ENCODE results near the gene PAGE2B.

Gene PAGE2B

GRCh38 chrX:55098691-55099090 is 23.9 kb downstream of the PAGE2B start:
- Histone ChIP-seq H3K9ac (ENCODE audit: low read length) (no peak overlapping the region), H3K4me3 (ENCODE audit: low read depth, low read length) (no peak overlapping the region), H2AK5ac (ENCODE audit: low read length) (no peak overlapping the region), H2BK5ac (ENCODE audit: low read depth, low read length, poor library complexity) (no peak overlapping the region), H4K8ac (ENCODE audit: low read depth, low read length) (no peak overlapping the region), H3K23ac (ENCODE audit: low read length) (no peak overlapping the region), H2AFZ (ENCODE audit: insufficient read depth, low read length, poor library complexity) (no peak overlapping the region), H2BK12ac (ENCODE audit: low read length) (no peak overlapping the region), H3K27me3 (ENCODE audit: insufficient read depth, low read length) (no peaks in the 10 kb centered on the region), H3K79me1 (ENCODE audit: low read length) (no peaks in the 10 kb centered on the region), H2BK120ac (ENCODE audit: insufficient read depth, low read length, poor library complexity) (no peak overlapping the region), H3K4me1 (ENCODE audit: control insufficient read depth in 1 of 2, insufficient read depth in 2 of 2, low read length in 2 of 2) (peaks cover 0 to 3% of the 10 kb centered on the region in 2 experiments), H3K27ac (ENCODE audit: low read depth, low read length) (no peak overlapping the region), H4K12ac (ENCODE audit: low read depth, low read length) (no peak overlapping the region), H3K36me3 (ENCODE audit: control insufficient read depth in 1 of 2, insufficient read depth in 2 of 2, low read length in 2 of 2) (no peaks in the 10 kb centered on the region), H3K4ac (ENCODE audit: low read depth, low read length) (no peak overlapping the region), H3K79me2 (ENCODE audit: control insufficient read depth, insufficient read depth, low read length, poor library complexity) (no peaks in the 10 kb centered on the region), H3K18ac (ENCODE audit: low read length) (no peak overlapping the region), H3K14ac (ENCODE audit: low read length) (no peak overlapping the region), H3K9me3 (ENCODE audit: insufficient read depth, low read depth, low read length) (no peaks in the 10 kb centered on the region), H3K4me2 (ENCODE audit: low read length) (no peak overlapping the region), H4K91ac (ENCODE audit: low read depth, low read length) (no peak overlapping the region)
- DNase-seq, result no peak
- no CpG with 5 or more reads among the region's 2 CpGs for WGBS (ENCODE audit: extremely low coverage, insufficient coverage, insufficient read length)

GRCh38 chrX:55099162-55099561 is 24.3 kb downstream of the PAGE2B start:
- Histone ChIP-seq H3K9ac (ENCODE audit: low read length) (no peak overlapping the region), H3K4me2 (ENCODE audit: low read length) (no peak overlapping the region), H4K91ac (ENCODE audit: low read depth, low read length) (no peak overlapping the region), H3K4ac (ENCODE audit: low read depth, low read length) (no peak overlapping the region), H2BK5ac (ENCODE audit: low read depth, low read length, poor library complexity) (no peak overlapping the region), H3K27me3 (ENCODE audit: insufficient read depth, low read length) (no peaks in the 10 kb centered on the region), H2AK5ac (ENCODE audit: low read length) (no peak overlapping the region), H3K79me1 (ENCODE audit: low read length) (no peaks in the 10 kb centered on the region), H3K23ac (ENCODE audit: low read length) (no peak overlapping the region), H3K27ac (ENCODE audit: low read depth, low read length) (no peak overlapping the region), H2AFZ (ENCODE audit: insufficient read depth, low read length, poor library complexity) (no peak overlapping the region), H4K8ac (ENCODE audit: low read depth, low read length) (no peak overlapping the region), H3K14ac (ENCODE audit: low read length) (no peak overlapping the region), H3K18ac (ENCODE audit: low read length) (no peak overlapping the region), H3K4me1 (ENCODE audit: control insufficient read depth in 1 of 2, insufficient read depth in 2 of 2, low read length in 2 of 2) (peaks cover 0 to 3% of the 10 kb centered on the region in 2 experiments), H4K12ac (ENCODE audit: low read depth, low read length) (no peak overlapping the region), H3K4me3 (ENCODE audit: low read depth, low read length) (no peak overlapping the region), H3K9me3 (ENCODE audit: insufficient read depth, low read depth, low read length) (no peaks in the 10 kb centered on the region), H3K36me3 (ENCODE audit: control insufficient read depth in 1 of 2, insufficient read depth in 2 of 2, low read length in 2 of 2) (no peaks in the 10 kb centered on the region), H2BK120ac (ENCODE audit: insufficient read depth, low read length, poor library complexity) (no peak overlapping the region), H3K79me2 (ENCODE audit: control insufficient read depth, insufficient read depth, low read length, poor library complexity) (no peaks in the 10 kb centered on the region), H2BK12ac (ENCODE audit: low read length) (no peak overlapping the region)
- no peak for DNase-seq
- WGBS (ENCODE audit: extremely low coverage, insufficient coverage, insufficient read length), result no CpG with 5 or more reads among the region's 1 CpG

- H4K12ac ChIP-seq (ENCODE audit: low read depth, low read length), result no peak overlapping the region
- no peak overlapping the region for H3K9ac ChIP-seq (ENCODE audit: low read length)
- H3K18ac ChIP-seq (ENCODE audit: low read length), result no peak overlapping the region
- no peaks in the 10 kb centered on the region for H3K27me3 ChIP-seq (ENCODE audit: insufficient read depth, low read length)
- no peak overlapping the region for H2BK120ac ChIP-seq (ENCODE audit: insufficient read depth, low read length, poor library complexity)
- no peak overlapping the region for H2BK12ac ChIP-seq (ENCODE audit: low read length)
- no peak for DNase-seq
- H3K23ac ChIP-seq (ENCODE audit: low read length), result no peak overlapping the region
- no peak overlapping the region for H3K4ac ChIP-seq (ENCODE audit: low read depth, low read length)
- H3K14ac ChIP-seq (ENCODE audit: low read length), result no peak overlapping the region
- no peak overlapping the region for H2AK5ac ChIP-seq (ENCODE audit: low read length)
- H3K4me2 ChIP-seq (ENCODE audit: low read length), result no peak overlapping the region
- H3K4me3 ChIP-seq (ENCODE audit: low read depth, low read length), result no peak overlapping the region
- H3K4me1 ChIP-seq (ENCODE audit: control insufficient read depth in 1 of 2, insufficient read depth in 2 of 2, low read length in 2 of 2), result peaks cover 0 to 3% of the 10 kb centered on the region in 2 experiments
- no peaks in the 10 kb centered on the region for H3K36me3 ChIP-seq (ENCODE audit: control insufficient read depth in 1 of 2, insufficient read depth in 2 of 2, low read length in 2 of 2)
- H3K9me3 ChIP-seq (ENCODE audit: insufficient read depth, low read depth, low read length), result no peaks in the 10 kb centered on the region
- no peak overlapping the region for H3K27ac ChIP-seq (ENCODE audit: low read depth, low read length)
- no peak overlapping the region for H4K91ac ChIP-seq (ENCODE audit: low read depth, low read length)
- H3K79me2 ChIP-seq (ENCODE audit: control insufficient read depth, insufficient read depth, low read length, poor library complexity), result no peaks in the 10 kb centered on the region
- no peak overlapping the region for H2AFZ ChIP-seq (ENCODE audit: insufficient read depth, low read length, poor library complexity)
- H3K79me1 ChIP-seq (ENCODE audit: low read length), result no peaks in the 10 kb centered on the region
- no CpG with 5 or more reads among the region's 3 CpGs for WGBS (ENCODE audit: extremely low coverage, insufficient coverage, insufficient read length)
- H2BK5ac ChIP-seq (ENCODE audit: low read depth, low read length, poor library complexity), result no peak overlapping the region
- H4K8ac ChIP-seq (ENCODE audit: low read depth, low read length), result no peak overlapping the region
Observed at GRCh38 chrX:55102754-55103153, 27.9 kb downstream of the PAGE2B start.

DNA sequence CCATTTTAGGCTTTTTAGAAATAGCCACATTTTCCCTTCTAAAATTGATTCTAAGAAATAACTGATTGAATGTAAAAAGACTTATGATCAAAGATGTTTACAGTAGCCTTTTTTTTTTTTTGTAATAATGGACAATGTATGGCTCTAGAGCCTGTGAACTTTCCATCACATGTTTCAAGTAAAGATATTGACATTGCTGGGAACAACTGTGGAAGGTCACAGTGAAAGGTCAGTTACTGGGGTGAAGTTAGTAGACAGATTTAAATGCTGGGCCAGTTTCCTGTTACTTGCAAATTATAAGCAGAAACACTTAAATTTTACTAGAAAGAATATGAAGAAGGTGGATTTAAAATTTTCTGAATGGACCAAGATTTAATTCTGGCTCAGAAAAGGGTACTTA is 32.4 kb downstream of the PAGE2B start:
- H3K79me2 ChIP-seq (ENCODE audit: control insufficient read depth, insufficient read depth, low read length, poor library complexity), result no peaks in the 10 kb centered on the region
- no peak overlapping the region for H3K4me2 ChIP-seq (ENCODE audit: low read length)
- H4K91ac ChIP-seq (ENCODE audit: low read depth, low read length), result no peak overlapping the region
- H3K23ac ChIP-seq (ENCODE audit: low read length), result no peak overlapping the region
- H3K27me3 ChIP-seq (ENCODE audit: insufficient read depth, low read length), result no peaks in the 10 kb centered on the region
- no peak overlapping the region for H3K27ac ChIP-seq (ENCODE audit: low read depth, low read length)
- no peaks in the 10 kb centered on the region for H3K9me3 ChIP-seq (ENCODE audit: insufficient read depth, low read depth, low read length)
- H2AFZ ChIP-seq (ENCODE audit: insufficient read depth, low read length, poor library complexity), result no peak overlapping the region
- no peak overlapping the region for H3K9ac ChIP-seq (ENCODE audit: low read length)
- no peak overlapping the region for H3K4me3 ChIP-seq (ENCODE audit: low read depth, low read length)
- DNase-seq, result no peak
- H3K18ac ChIP-seq (ENCODE audit: low read length), result no peak overlapping the region
- no peak overlapping the region for H2BK120ac ChIP-seq (ENCODE audit: insufficient read depth, low read length, poor library complexity)
- peaks cover 2% of the 10 kb centered on the region for H3K79me1 ChIP-seq (ENCODE audit: low read length)
- H2BK5ac ChIP-seq (ENCODE audit: low read depth, low read length, poor library complexity), result no peak overlapping the region
- H2AK5ac ChIP-seq (ENCODE audit: low read length), result no peak overlapping the region
- no peak overlapping the region for H4K8ac ChIP-seq (ENCODE audit: low read depth, low read length)
- H3K4me1 ChIP-seq (ENCODE audit: control insufficient read depth in 1 of 2, insufficient read depth in 2 of 2, low read length in 2 of 2), result peaks cover 2 to 4% of the 10 kb centered on the region in 2 experiments
- no peak overlapping the region for H3K14ac ChIP-seq (ENCODE audit: low read length)
- no peak overlapping the region for H3K4ac ChIP-seq (ENCODE audit: low read depth, low read length)
- H4K12ac ChIP-seq (ENCODE audit: low read depth, low read length), result no peak overlapping the region
- H3K36me3 ChIP-seq (ENCODE audit: control insufficient read depth in 1 of 2, insufficient read depth in 2 of 2, low read length in 2 of 2), result no peaks in the 10 kb centered on the region
- H2BK12ac ChIP-seq (ENCODE audit: low read length), result no peak overlapping the region
